ENCODE data around the gene EPHB1.
"Not testable (repeated sequence)": the region's sequence is repeated elsewhere in the genome, so short reads cannot be mapped to it uniquely, and the experiment has no call there.

EPHB1 gene

GRCh38 chr3:135100366-135100765, 305.3 kb downstream of the EPHB1 start:
- DNase-seq (ENCODE audit: low read depth, low spot score), result no peak
- H3K4me3 ChIP-seq (ENCODE audit: low read depth, low read length), result no peak overlapping the region
- TF ChIP-seq CTCF (IDR thresholded peaks at IDR 0.05; ENCODE audit: insufficient read depth, low read length, missing control alignments), result no peak
- ChIA-PET POLR2A (no interaction called here), CTCF (no interaction called here)

- no peak for DNase-seq (ENCODE audit: low read depth, low spot score)
- no peak for TF ChIP-seq CTCF (IDR thresholded peaks at IDR 0.05; ENCODE audit: insufficient read depth, low read length, missing control alignments)
- POLR2A ChIA-PET, result no interaction called here
- CTCF ChIA-PET, result no interaction called here
- H3K4me3 ChIP-seq (ENCODE audit: low read depth, low read length), result no peak overlapping the region
These were observed 308.9 kb downstream of the EPHB1 start for GRCh38 chr3:135103917-135104316.

GRCh38 chr3:135106445-135106844, 311.4 kb downstream of the EPHB1 start:
- ChIA-PET CTCF (no interaction called here), POLR2A (no interaction called here)
- DNase-seq (ENCODE audit: low read depth, low spot score), result no peak
- no peak overlapping the region for H3K4me3 ChIP-seq (ENCODE audit: low read depth, low read length)
- no peak for TF ChIP-seq CTCF (IDR thresholded peaks at IDR 0.05; ENCODE audit: insufficient read depth, low read length, missing control alignments)

- ChIA-PET POLR2A (no interaction called here), CTCF (no interaction called here)
- no peak for TF ChIP-seq CTCF (IDR thresholded peaks at IDR 0.05; ENCODE audit: insufficient read depth, low read length, missing control alignments)
- no peak overlapping the region for H3K4me3 ChIP-seq (ENCODE audit: low read depth, low read length)
- no peak for DNase-seq (ENCODE audit: low read depth, low spot score)
These were observed 312.0 kb downstream of the EPHB1 start for GRCh38 chr3:135107043-135107442.

- ChIA-PET CTCF (no interaction called here), POLR2A (no interaction called here)
- DNase-seq (ENCODE audit: low read depth, low spot score), result no peak
- no peak for TF ChIP-seq CTCF (IDR thresholded peaks at IDR 0.05; ENCODE audit: insufficient read depth, low read length, missing control alignments)
- no peak overlapping the region for H3K4me3 ChIP-seq (ENCODE audit: low read depth, low read length)
These were observed 314.6 kb downstream of the EPHB1 start for GRCh38 chr3:135109681-135110080.

- H3K4me3 ChIP-seq (ENCODE audit: low read depth, low read length); POLR2A ChIA-PET; CTCF ChIA-PET; DNase-seq (ENCODE audit: low read depth, low spot score): not testable (repeated sequence)
These were observed 319.5 kb downstream of the EPHB1 start for GRCh38 chr3:135114551-135114950.

- ChIA-PET CTCF (no interaction called here), POLR2A (no interaction called here)
- H3K4me3 ChIP-seq (ENCODE audit: low read depth, low read length), result no peak overlapping the region
- TF ChIP-seq CTCF (IDR thresholded peaks at IDR 0.05; ENCODE audit: insufficient read depth, low read length, missing control alignments), result no peak
- no peak for DNase-seq (ENCODE audit: low read depth, low spot score)
These were observed 322.9 kb downstream of the EPHB1 start for GRCh38 chr3:135117977-135118376.

All from AG04449 (cell line).